Breast epithelium (tissue), 3 donors: Measurements from ENCODE around the gene AFAP1L1.
A peak's percentile ranks its signal among the peaks of the same experiment; 100 is the strongest.

ENCODE experiments used
- POLR2AphosphoS5 ChIP-seq, 3 donors: sonication (generic); formaldehyde crosslinking; IDR thresholded peaks; one replicate each; pipeline ENCODE4 v1.6.1; 2017; ENCODE audit warnings: antibody characterized with exemption in 3 of 3
- TF ChIP-seq, protein P1 (sequence below), 3 donors: fragments of 450-650 bp; IDR thresholded peaks; one replicate each; pipeline ENCODE4 v1.5.1; 2016 to 2017; ENCODE audit warnings: antibody characterized with exemption in 3 of 3, mild to moderate bottlenecking in 3 of 3, moderate library complexity in 3 of 3

- TF ChIP-seq, protein P1, sequence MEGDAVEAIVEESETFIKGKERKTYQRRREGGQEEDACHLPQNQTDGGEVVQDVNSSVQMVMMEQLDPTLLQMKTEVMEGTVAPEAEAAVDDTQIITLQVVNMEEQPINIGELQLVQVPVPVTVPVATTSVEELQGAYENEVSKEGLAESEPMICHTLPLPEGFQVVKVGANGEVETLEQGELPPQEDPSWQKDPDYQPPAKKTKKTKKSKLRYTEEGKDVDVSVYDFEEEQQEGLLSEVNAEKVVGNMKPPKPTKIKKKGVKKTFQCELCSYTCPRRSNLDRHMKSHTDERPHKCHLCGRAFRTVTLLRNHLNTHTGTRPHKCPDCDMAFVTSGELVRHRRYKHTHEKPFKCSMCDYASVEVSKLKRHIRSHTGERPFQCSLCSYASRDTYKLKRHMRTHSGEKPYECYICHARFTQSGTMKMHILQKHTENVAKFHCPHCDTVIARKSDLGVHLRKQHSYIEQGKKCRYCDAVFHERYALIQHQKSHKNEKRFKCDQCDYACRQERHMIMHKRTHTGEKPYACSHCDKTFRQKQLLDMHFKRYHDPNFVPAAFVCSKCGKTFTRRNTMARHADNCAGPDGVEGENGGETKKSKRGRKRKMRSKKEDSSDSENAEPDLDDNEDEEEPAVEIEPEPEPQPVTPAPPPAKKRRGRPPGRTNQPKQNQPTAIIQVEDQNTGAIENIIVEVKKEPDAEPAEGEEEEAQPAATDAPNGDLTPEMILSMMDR (IDR thresholded peaks at IDR 0.05): peak; percentile 33 to 57 (median 52)
- TF ChIP-seq POLR2AphosphoS5 (IDR thresholded peaks at IDR 0.05): no peak
These were observed 99.8 kb downstream of the AFAP1L1 start for GRCh38 chr5:149371296-149371962.
